Transverse colon (tissue), 4 donors: ENCODE measurements around the gene TRIM29. TPM values are rescaled to one million over a fixed set of nuclear protein-coding genes. Genes with fewer than 3 reads are reported as not detected.

Experiments
- DNase-seq: peaks from one replicate; pipeline ENCODE4 v3.0.0-alpha.2; 2019
- H3K27ac ChIP-seq, 4 donors: fragments of 200-600 bp; sonication (generic); 2 replicates each; pipeline ENCODE4 v1.5.1; 2016 to 2018; ENCODE audit warnings: inconsistent platforms in 4 of 4
- H3K27me3 ChIP-seq: fragments of 200-600 bp; sonication (generic); 2 replicates; pipeline ENCODE4 v1.5.1; 2017; ENCODE audit warnings: inconsistent platforms
- H3K36me3 ChIP-seq, 4 donors: fragments of 200-600 bp; sonication (generic); 2 replicates each; pipeline ENCODE4 v1.5.1; 2017 to 2019; ENCODE audit warnings: inconsistent platforms in 4 of 4
- H3K4me1 ChIP-seq, 4 donors: fragments of 200-600 bp; sonication (generic); 2 replicates each; pipeline ENCODE4 v1.5.1; 2017 to 2020; ENCODE audit warnings: inconsistent platforms in 4 of 4
- H3K4me3 ChIP-seq, 4 donors: fragments of 200-600 bp; sonication (generic); 1 replicate in 1 of 4; 2 replicates in 3 of 4; pipeline versions ENCODE4 v1.5.1 to v1.6.1; 2017 to 2019; ENCODE audit warnings: inconsistent platforms in 4 of 4
- H3K9me3 ChIP-seq, 2 donors: fragments of 200-600 bp; sonication (generic); 2 replicates each; pipeline ENCODE4 v1.5.1; 2017 to 2019; ENCODE audit warnings: inconsistent platforms in 2 of 2
- EP300 ChIP-seq: sonication (generic); formaldehyde crosslinking; IDR thresholded peaks from one replicate; pipeline ENCODE4 v1.6.1; 2017; ENCODE audit warnings: antibody characterized with exemption, low read depth
- POLR2A ChIP-seq: fragments of 450-650 bp; IDR thresholded peaks from one replicate; pipeline ENCODE4 v1.6.1; 2016; ENCODE audit warnings: antibody characterized with exemption, mild to moderate bottlenecking, moderate library complexity
- POLR2AphosphoS5 ChIP-seq, 3 donors: sonication (generic); formaldehyde crosslinking; IDR thresholded peaks; one replicate each; pipeline ENCODE4 v1.6.1; 2016; ENCODE audit warnings: antibody characterized with exemption in 3 of 3
- WGBS, 2 donors: methylation state at CpG; one replicate each; pipeline ENCODE4 v1.1.5; 2018; ENCODE audit warnings: low coverage in 1 of 2; 5-methylcytosine and 5-hydroxymethylcytosine counted together
- in situ Hi-C, 4 donors: fragments of 200-750 bp; cut with MboI; loops; one replicate each; pipeline versions ENCODE4 v1.15.0 to v1.15.1; 2017; ENCODE audit warnings: low sequenced_read_pairs in 3 of 4, low pct_ligation_motif_present in 1 of 4, low pct_unique_long_range_greater_than_20kb in 1 of 4
- intact Hi-C: fragments of 100-400 bp; cut with DNase I; formaldehyde crosslinking; loops from one replicate; pipeline ENCODE4 v1.15.1; 2023; ENCODE audit warnings: low total_unique reads
- total RNA-seq, 4 donors: library from RNA; depleted of rRNA; stranded (reverse); fragments of >200 nt; gene quantifications; one replicate each; pipeline ENCODE4 v1.1.0, GENCODE V29; 2016
- TF ChIP-seq, protein P1 (sequence below), 5 experiments: fragments of 200-600 bp in 3 of 5; fragments of 450-650 bp in 2 of 5; sonication (generic) in 3 of 5; IDR thresholded peaks; 1 replicate in 2 of 5; 2 replicates in 3 of 5; pipeline ENCODE4 v1.5.1; 2016 to 2017; ENCODE audit warnings: antibody characterized with exemption in 5 of 5, inconsistent platforms in 3 of 5, mild to moderate bottlenecking in 2 of 5, moderate library complexity in 1 of 5

The TRIM29 gene
- total RNA-seq, 4 donors from 2014 or later, result 0.75 to 7.8 (median 4.4) TPM; not detected in 1

DNA sequence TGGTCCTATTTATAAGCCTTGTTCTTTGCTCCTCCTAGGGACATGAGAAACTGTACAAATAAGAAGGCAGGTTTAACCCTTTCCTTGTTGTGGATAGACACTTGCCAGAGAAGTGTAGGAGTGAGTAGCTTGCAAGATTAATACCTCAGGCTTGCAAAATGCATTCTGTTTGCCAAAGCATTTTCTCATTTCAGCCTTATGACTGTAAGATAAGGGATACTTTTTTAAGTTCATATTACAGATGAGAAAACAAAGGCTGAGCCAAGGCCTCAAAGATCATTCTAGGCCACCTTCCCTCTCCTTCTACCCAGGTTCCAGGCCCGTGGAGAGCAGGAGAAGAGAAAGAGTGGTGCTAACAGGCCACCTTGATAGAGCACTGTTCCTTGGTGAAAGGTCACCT is 46.8 kb downstream of the TRIM29 start:
- DNase-seq, result no peak
- Histone ChIP-seq H3K27ac (no peak overlapping the region), H3K9me3 (no peaks in the 10 kb centered on the region), H3K4me3 (no peak overlapping the region), H3K27me3 (no peaks in the 10 kb centered on the region), H3K36me3 (no peaks in the 10 kb centered on the region), H3K4me1 (no peaks in the 10 kb centered on the region)
- intact Hi-C loops (no loop called here), in situ Hi-C loops (loop anchor here in 2 of 4 donors (10.0 to 25.0 kb wide), 2 partner anchors 429 to 436 kb away; no protein-coding TSS in a partner anchor)
- 78% methylated on average over 1 of the region's 1 CpG; no CpG with 5 or more reads in 1 of the 2 donors for WGBS, 2 donors
- no peak for TF ChIP-seq EP300
- TF ChIP-seq, protein P1, sequence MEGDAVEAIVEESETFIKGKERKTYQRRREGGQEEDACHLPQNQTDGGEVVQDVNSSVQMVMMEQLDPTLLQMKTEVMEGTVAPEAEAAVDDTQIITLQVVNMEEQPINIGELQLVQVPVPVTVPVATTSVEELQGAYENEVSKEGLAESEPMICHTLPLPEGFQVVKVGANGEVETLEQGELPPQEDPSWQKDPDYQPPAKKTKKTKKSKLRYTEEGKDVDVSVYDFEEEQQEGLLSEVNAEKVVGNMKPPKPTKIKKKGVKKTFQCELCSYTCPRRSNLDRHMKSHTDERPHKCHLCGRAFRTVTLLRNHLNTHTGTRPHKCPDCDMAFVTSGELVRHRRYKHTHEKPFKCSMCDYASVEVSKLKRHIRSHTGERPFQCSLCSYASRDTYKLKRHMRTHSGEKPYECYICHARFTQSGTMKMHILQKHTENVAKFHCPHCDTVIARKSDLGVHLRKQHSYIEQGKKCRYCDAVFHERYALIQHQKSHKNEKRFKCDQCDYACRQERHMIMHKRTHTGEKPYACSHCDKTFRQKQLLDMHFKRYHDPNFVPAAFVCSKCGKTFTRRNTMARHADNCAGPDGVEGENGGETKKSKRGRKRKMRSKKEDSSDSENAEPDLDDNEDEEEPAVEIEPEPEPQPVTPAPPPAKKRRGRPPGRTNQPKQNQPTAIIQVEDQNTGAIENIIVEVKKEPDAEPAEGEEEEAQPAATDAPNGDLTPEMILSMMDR (IDR thresholded peaks at IDR 0.05), result no peak

DNA sequence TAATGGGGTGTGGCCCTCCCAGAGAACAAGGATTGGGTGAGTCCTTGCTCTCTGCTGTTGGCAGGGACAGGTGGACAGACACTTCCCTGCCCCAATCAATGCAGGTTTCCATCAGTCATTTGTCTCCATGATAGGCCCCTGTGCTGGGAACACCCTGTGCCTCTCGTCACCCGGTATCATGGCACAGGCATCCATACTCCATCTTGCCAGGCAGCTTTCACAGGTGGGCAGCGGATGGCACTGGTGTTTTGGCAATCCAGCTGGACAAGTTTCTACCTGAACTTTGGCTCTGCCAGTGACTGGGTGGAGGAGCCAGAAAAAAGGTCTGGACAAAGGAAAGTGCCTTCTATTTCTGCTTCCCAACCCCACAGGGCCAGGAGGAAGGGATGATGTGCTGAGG is 47.5 kb downstream of the TRIM29 start:
- H3K27me3 ChIP-seq, result no peaks in the 10 kb centered on the region
- in situ Hi-C loops, result loop anchor here in 2 of 4 donors (10.0 to 25.0 kb wide), 2 partner anchors 428 to 436 kb away; no protein-coding TSS in a partner anchor
- intact Hi-C loops, result no loop called here
- H3K4me3 ChIP-seq, result no peak overlapping the region
- 94 to 100% methylated on average over 1 to 3 of the region's 3 CpGs for WGBS, 2 donors
- DNase-seq, result no peak
- H3K27ac ChIP-seq, result no peak overlapping the region
- H3K4me1 ChIP-seq, result no peaks in the 10 kb centered on the region
- no peaks in the 10 kb centered on the region for H3K9me3 ChIP-seq
- TF ChIP-seq POLR2AphosphoS5 (IDR thresholded peaks at IDR 0.05), result no peak
- TF ChIP-seq, protein P1 (IDR thresholded peaks at IDR 0.05), result no peak
- TF ChIP-seq EP300, result no peak
- H3K36me3 ChIP-seq, result no peaks in the 10 kb centered on the region

DNA sequence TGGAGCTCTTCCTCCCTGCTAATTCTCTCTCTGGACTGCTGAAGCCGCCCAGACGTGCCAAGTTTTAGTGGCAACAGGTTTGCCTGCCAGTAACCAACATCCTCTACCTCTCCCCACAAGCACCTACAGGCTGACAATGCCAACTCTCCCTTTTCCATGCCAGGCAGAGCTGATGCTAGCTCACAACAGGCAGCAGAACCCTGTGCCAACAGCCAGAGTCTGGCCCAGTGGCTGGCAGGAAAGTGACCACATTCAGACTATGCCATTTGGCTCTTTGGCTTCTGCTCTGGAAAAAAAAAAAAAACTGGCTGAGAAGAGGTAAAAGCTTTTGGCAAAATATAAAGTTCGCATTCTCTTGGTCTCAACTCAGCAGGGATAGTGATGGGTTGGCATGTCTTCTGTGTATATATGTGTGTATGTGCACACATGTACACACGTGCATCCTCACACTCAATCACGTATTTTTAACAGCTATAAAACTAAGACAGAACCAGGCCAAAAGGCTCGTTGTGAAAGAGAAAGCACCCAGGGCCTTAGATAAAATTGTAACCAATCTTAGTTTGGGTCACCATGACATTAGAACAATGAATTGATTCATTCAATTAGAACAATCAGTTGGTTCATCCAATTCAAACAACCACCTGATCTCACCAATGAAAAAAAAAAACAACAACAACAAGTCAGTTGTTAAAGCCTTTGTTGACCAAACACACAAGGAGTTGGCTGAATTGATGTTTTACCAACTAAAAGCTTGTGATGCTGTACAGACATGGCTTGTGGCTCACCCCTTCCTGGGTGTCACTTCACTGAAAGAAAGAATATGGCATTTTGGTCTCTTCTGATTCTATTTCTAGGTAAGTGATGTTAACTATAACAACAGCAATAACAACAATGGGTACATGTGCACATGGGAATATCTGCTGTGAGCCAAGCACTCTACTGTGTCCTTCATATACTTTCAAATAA is 48.6 kb downstream of the TRIM29 start:
- in situ Hi-C loops (loop anchor here in 2 of 4 donors (10.0 to 25.0 kb wide), 2 partner anchors 427 to 435 kb away; no protein-coding TSS in a partner anchor), intact Hi-C loops (no loop called here)
- H3K4me3 ChIP-seq, result no peak overlapping the region
- H3K27ac ChIP-seq, result no peak overlapping the region
- no peaks in the 10 kb centered on the region for H3K4me1 ChIP-seq
- no peaks in the 10 kb centered on the region for H3K27me3 ChIP-seq
- no peak for TF ChIP-seq POLR2A
- TF ChIP-seq, protein P1 (IDR thresholded peaks at IDR 0.05), result no peak
- TF ChIP-seq POLR2AphosphoS5 (IDR thresholded peaks at IDR 0.05), result no peak
- TF ChIP-seq EP300, result no peak
- 68 to 69% methylated on average over 6 of the region's 6 CpGs for WGBS, 2 donors
- DNase-seq, result no peak
- no peaks in the 10 kb centered on the region for H3K36me3 ChIP-seq
- H3K9me3 ChIP-seq, result no peaks in the 10 kb centered on the region

DNA sequence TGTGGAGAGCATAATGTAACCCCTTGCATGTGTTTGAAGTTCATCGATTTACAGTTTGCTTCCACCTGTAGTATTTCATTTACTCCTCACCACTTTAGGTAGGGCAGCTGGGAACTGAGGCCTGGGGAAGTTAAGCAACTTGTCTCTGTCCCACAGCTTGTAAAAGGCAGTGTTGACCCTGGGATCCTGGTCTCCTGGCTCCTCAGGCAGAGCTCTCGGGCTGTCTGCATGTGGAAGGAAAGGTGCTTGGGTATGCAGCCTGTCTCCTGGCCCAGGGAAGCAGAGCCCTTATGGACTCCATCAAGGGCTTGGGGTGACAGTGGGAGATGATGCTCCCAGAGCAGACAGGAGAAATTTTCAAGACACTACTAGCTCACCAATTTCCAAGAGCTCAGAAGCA is 49.9 kb downstream of the TRIM29 start:
- H3K4me3 ChIP-seq, result no peak overlapping the region
- intact Hi-C loops, result no loop called here
- H3K4me1 ChIP-seq, result no peaks in the 10 kb centered on the region
- no peak for TF ChIP-seq EP300
- TF ChIP-seq POLR2A, result no peak
- TF ChIP-seq POLR2AphosphoS5 (IDR thresholded peaks at IDR 0.05), result no peak
- TF ChIP-seq, protein P1 (IDR thresholded peaks at IDR 0.05), result no peak
- in situ Hi-C loops, result loop anchor here in 1 of 4 donors (25.0 kb wide), 1 partner anchor 426 kb away; no protein-coding TSS in a partner anchor
- H3K36me3 ChIP-seq, result no peaks in the 10 kb centered on the region
- H3K9me3 ChIP-seq, result no peaks in the 10 kb centered on the region
- no peaks in the 10 kb centered on the region for H3K27me3 ChIP-seq
- no peak for DNase-seq
- no peak overlapping the region for H3K27ac ChIP-seq
- WGBS, 2 donors, result 71 to 80% methylated on average over 1 to 2 of the region's 2 CpGs
